Hepatic stellate cell (primary cell): ENCODE data around the gene SPCS3.
A peak's percentile ranks its signal among the peaks of the same experiment; 100 is the strongest.
"Not testable (repeated sequence)": the region's sequence is repeated elsewhere in the genome, so short reads cannot be mapped to it uniquely, and the experiment has no call there.

Experiments
- DNase-seq: peaks from one replicate; pipeline ENCODE4 v3.0.0; 2011; ENCODE audit warnings: low spot score

SPCS3 gene

GRCh38 chr4:176319704-176320339 lies at the start of gene SPCS3:
TSS of gene SPCS3 (plus strand) at chr4:176319966. CDS start at chr4:176320077, 111 bp downstream.
- DNase-seq: peak; percentile 91

GRCh38 chr4:176270669-176271068 lies 49.1 kb upstream of the SPCS3 start:
- peak; percentile 73 for DNase-seq

GRCh38 chr4:176271749-176272148 lies 48.0 kb upstream of the SPCS3 start:
- no peak for DNase-seq

- DNase-seq: no peak
Observed at GRCh38 chr4:176272799-176273198, 47.0 kb upstream of the SPCS3 start.

- no peak for DNase-seq
Observed at GRCh38 chr4:176273736-176274135, 46.0 kb upstream of the SPCS3 start.

GRCh38 chr4:176274441-176274840 lies 45.3 kb upstream of the SPCS3 start:
- DNase-seq: no peak

GRCh38 chr4:176276710-176277109 lies 43.1 kb upstream of the SPCS3 start:
- no peak for DNase-seq

- DNase-seq: peak; percentile 37
Observed at GRCh38 chr4:176277162-176277904, 42.4 kb upstream of the SPCS3 start.

- DNase-seq: not testable (repeated sequence)
Observed at GRCh38 chr4:176279560-176279959, 40.2 kb upstream of the SPCS3 start.

GRCh38 chr4:176286728-176287127 lies 33.0 kb upstream of the SPCS3 start:
- peak; percentile 7 for DNase-seq

- DNase-seq: no peak
Observed at GRCh38 chr4:176287546-176287945, 32.2 kb upstream of the SPCS3 start.

GRCh38 chr4:176288020-176288419 lies 31.7 kb upstream of the SPCS3 start:
- DNase-seq: no peak

GRCh38 chr4:176289561-176289960 lies 30.2 kb upstream of the SPCS3 start:
- no peak for DNase-seq

GRCh38 chr4:176290520-176290919 lies 29.2 kb upstream of the SPCS3 start:
- DNase-seq: no peak

- no peak for DNase-seq
Observed at GRCh38 chr4:176291748-176292147, 28.0 kb upstream of the SPCS3 start.

- DNase-seq: no peak
Observed at GRCh38 chr4:176292920-176293319, 26.8 kb upstream of the SPCS3 start.

GRCh38 chr4:176293660-176294059 lies 26.1 kb upstream of the SPCS3 start:
- no peak for DNase-seq

- DNase-seq: not testable (repeated sequence)
Observed at GRCh38 chr4:176295907-176296306, 23.9 kb upstream of the SPCS3 start.

GRCh38 chr4:176298664-176299063 lies 21.1 kb upstream of the SPCS3 start:
- no peak for DNase-seq

GRCh38 chr4:176300036-176300435 lies 19.7 kb upstream of the SPCS3 start:
- DNase-seq: no peak

- DNase-seq: no peak
Observed at GRCh38 chr4:176300565-176300964, 19.2 kb upstream of the SPCS3 start.

- peak; percentile 42 for DNase-seq
Observed at GRCh38 chr4:176302283-176303275, 17.2 kb upstream of the SPCS3 start.
